ENCODE data around the gene RTP1. TPM values are rescaled to one million over a fixed set of nuclear protein-coding genes. Genes with fewer than 3 reads are reported as not detected.

Gene RTP1
- total and polyA plus RNA-seq, 8 donors, result not detected

GRCh38 chr3:187207624-187208023, 10.3 kb downstream of the RTP1 start:
- ATAC-seq, result no peak

GRCh38 chr3:187208159-187208558, 10.9 kb downstream of the RTP1 start:
- ATAC-seq, result no peak
- no peak for DNase-seq
- Histone ChIP-seq H3K9me3 (no peaks in the 10 kb centered on the region), H3K4me3 (no peak overlapping the region), H3K27ac (no peak overlapping the region), H3K27me3 (no peaks in the 10 kb centered on the region), H3K4me1 (peaks cover 0 to 9% (median 0%) of the 10 kb centered on the region in 3 donors), H3K36me3 (no peaks in the 10 kb centered on the region)
- FAIRE-seq, result no peak
- 86 to 87% methylated on average over 1 of the region's 1 CpG for WGBS, 2 donors
- intact Hi-C loops (cut with DNase I), result no loop called here
- TF ChIP-seq CTCF (IDR thresholded peaks at IDR 0.05), result no peak

More at GRCh38 chr3:187207624-187208023, 10.3 kb downstream of the RTP1 start:
- Histone ChIP-seq H3K27me3 (no peaks in the 10 kb centered on the region), H3K36me3 (no peaks in the 10 kb centered on the region), H3K9me3 (no peaks in the 10 kb centered on the region), H3K4me3 (no peak overlapping the region), H3K4me1 (peaks cover 0 to 9% (median 0%) of the 10 kb centered on the region in 3 donors), H3K27ac (no peak overlapping the region)
- DNase-seq (no peak), FAIRE-seq (peak; percentile 51)
- TF ChIP-seq CTCF (IDR thresholded peaks at IDR 0.05), result no peak
- intact Hi-C loops (cut with DNase I), result no loop called here

GRCh38 chr3:187209491-187209890, 12.2 kb downstream of the RTP1 start:
- no peak for DNase-seq
- Histone ChIP-seq H3K27ac (no peak overlapping the region), H3K36me3 (no peaks in the 10 kb centered on the region), H3K4me3 (no peak overlapping the region), H3K27me3 (no peaks in the 10 kb centered on the region), H3K9me3 (no peaks in the 10 kb centered on the region), H3K4me1 (peaks cover 0 to 9% (median 0%) of the 10 kb centered on the region in 3 donors)
- TF ChIP-seq CTCF (IDR thresholded peaks at IDR 0.05), result no peak
- no peak for FAIRE-seq
- intact Hi-C loops (cut with DNase I), result no loop called here
- no peak for ATAC-seq

GRCh38 chr3:187210091-187210490, 12.8 kb downstream of the RTP1 start:
- ATAC-seq, result no peak
- Histone ChIP-seq H3K27me3 (no peaks in the 10 kb centered on the region), H3K4me3 (no peak overlapping the region), H3K36me3 (no peaks in the 10 kb centered on the region), H3K27ac (no peak overlapping the region), H3K9me3 (no peaks in the 10 kb centered on the region), H3K4me1 (peaks cover 0 to 9% (median 0%) of the 10 kb centered on the region in 3 donors)
- 89 to 91% methylated on average over 1 of the region's 1 CpG for WGBS, 2 donors
- no peak for TF ChIP-seq CTCF (IDR thresholded peaks at IDR 0.05)
- no peak for DNase-seq
- intact Hi-C loops (cut with DNase I), result no loop called here
- no peak for FAIRE-seq

- ATAC-seq (peak in 3 of 4 donors; percentile 54 to 73 (median 68)), DNase-seq (no peak), FAIRE-seq (peak; percentile 76)
- no peak for TF ChIP-seq CTCF (IDR thresholded peaks at IDR 0.05)
- Histone ChIP-seq H3K27ac (no peak overlapping the region), H3K9me3 (no peaks in the 10 kb centered on the region), H3K36me3 (no peaks in the 10 kb centered on the region), H3K4me3 (no peak overlapping the region), H3K27me3 (no peaks in the 10 kb centered on the region), H3K4me1 (peaks cover 0 to 9% (median 0%) of the 10 kb centered on the region in 3 donors)
- 24 to 25% methylated on average over 6 of the region's 6 CpGs for WGBS, 2 donors
- intact Hi-C loops (cut with DNase I), result no loop called here
Observed at GRCh38 chr3:187210545-187211327, 13.4 kb downstream of the RTP1 start.
